Body of pancreas (tissue), 4 donors: ENCODE data around the gene CHMP4B. TPM values are rescaled to one million over a fixed set of nuclear protein-coding genes. Genes with fewer than 3 reads are reported as not detected.

ENCODE experiments used
- ATAC-seq: fragments of 150-250 bp; one replicate; pipeline ENCODE4 v1.9.1; 2016
- DNase-seq, 4 donors: peaks; one replicate each; pipeline ENCODE4 v3.0.0-alpha.2; 2019
- H3K27ac ChIP-seq, 4 donors: fragments of 200-600 bp; sonication (generic); 1 replicate in 3 of 4; 2 replicates in 1 of 4; pipeline versions ENCODE4 v1.5.1 to v1.6.1; 2016 to 2019; ENCODE audit warnings: mild to moderate bottlenecking in 1 of 4, mixed read lengths in 1 of 4, moderate library complexity in 1 of 4
- H3K27me3 ChIP-seq, 2 donors: fragments of 200-600 bp; sonication (generic); one replicate each; pipeline ENCODE4 v1.6.0; 2016; ENCODE audit warnings: mild to moderate bottlenecking in 1 of 2
- H3K36me3 ChIP-seq, 2 donors: fragments of 200-600 bp; sonication (generic); replicated peaks in 1 of 2; 2 replicates each; pipeline ENCODE4 v1.5.1; 2016; ENCODE audit warnings: low read depth in 2 of 2; ENCODE audit not compliant: insufficient read depth in 1 of 2
- H3K4me1 ChIP-seq: fragments of 200-600 bp; sonication (generic); one replicate; pipeline ENCODE4 v1.6.0; 2016
- H3K4me3 ChIP-seq, 2 donors: fragments of 200-600 bp; sonication (generic); 1 replicate in 1 of 2; 2 replicates in 1 of 2; pipeline ENCODE4 v1.5.1; 2016 to 2019
- H3K9me3 ChIP-seq, 3 donors: fragments of 200-600 bp; sonication (generic); 1 replicate in 2 of 3; 2 replicates in 1 of 3; pipeline ENCODE4 v1.5.1; 2016
- CTCF ChIP-seq, 7 experiments: fragments of 450-650 bp in 4 of 7; fragments of 200-600 bp in 3 of 7; sonication (generic) in 3 of 7; IDR thresholded peaks; one replicate each; pipeline ENCODE4 v1.5.1; 2016 to 2019; ENCODE audit warnings: antibody characterized with exemption in 7 of 7
- POLR2A ChIP-seq, 3 donors: fragments of 450-650 bp; IDR thresholded peaks; one replicate each; pipeline ENCODE4 v1.6.1; 2016; ENCODE audit warnings: antibody characterized with exemption in 3 of 3, mild to moderate bottlenecking in 2 of 3
- WGBS, 2 donors: methylation state at CpG; one replicate each; pipeline ENCODE4 v1.1.5; 2017; 5-methylcytosine and 5-hydroxymethylcytosine counted together
- intact Hi-C: fragments of 100-400 bp; cut with DNase I; formaldehyde crosslinking; loops from one replicate; pipeline ENCODE4 v1.15.1; 2023
- total RNA-seq, 2 donors: library from RNA; depleted of rRNA; stranded (reverse); fragments of >200 nt; gene quantifications; one replicate each; pipeline ENCODE4 v1.1.0, GENCODE V29; 2016

CHMP4B gene
- total RNA-seq, 2 donors from 2014 or later = 24.1 to 43.3 TPM

- no peaks in the 10 kb centered on the region for H3K27me3 ChIP-seq
- intact Hi-C loops = no loop called here
- no peak for TF ChIP-seq POLR2A (IDR thresholded peaks at IDR 0.05)
- no peak for TF ChIP-seq CTCF (IDR thresholded peaks at IDR 0.05)
These were observed 27.9 kb upstream of the CHMP4B start for GRCh38 chr20:33783256-33783655.

GRCh38 chr20:33783818-33784217 lies 27.3 kb upstream of the CHMP4B start:
- Histone ChIP-seq H3K27me3 (no peaks in the 10 kb centered on the region), H3K27ac (no peak overlapping the region), H3K4me1 (peaks cover 8% of the 10 kb centered on the region), H3K9me3 (no peaks in the 10 kb centered on the region), H3K36me3 (no peaks in the 10 kb centered on the region), H3K4me3 (no peak overlapping the region)
- intact Hi-C loops = no loop called here
- ATAC-seq (no peak), DNase-seq (no peak)
- TF ChIP-seq POLR2A (IDR thresholded peaks at IDR 0.05) = no peak
- no peak for TF ChIP-seq CTCF (IDR thresholded peaks at IDR 0.05)
- WGBS, 2 donors = 85 to 87% methylated on average over 5 of the region's 5 CpGs

More at GRCh38 chr20:33783256-33783655, 27.9 kb upstream of the CHMP4B start:
- no peaks in the 10 kb centered on the region for H3K36me3 ChIP-seq
- H3K27ac ChIP-seq = no peak overlapping the region
- 83 to 92% methylated on average over 4 to 5 of the region's 5 CpGs for WGBS, 2 donors
- ATAC-seq (no peak), DNase-seq (no peak)
- H3K4me1 ChIP-seq = peaks cover 14% of the 10 kb centered on the region
- H3K4me3 ChIP-seq = no peak overlapping the region
- no peaks in the 10 kb centered on the region for H3K9me3 ChIP-seq

GRCh38 chr20:33784225-33784624 lies 26.9 kb upstream of the CHMP4B start:
- Histone ChIP-seq H3K36me3 (no peaks in the 10 kb centered on the region), H3K4me1 (peaks cover 6% of the 10 kb centered on the region), H3K9me3 (no peaks in the 10 kb centered on the region), H3K4me3 (no peak overlapping the region), H3K27ac (no peak overlapping the region), H3K27me3 (no peaks in the 10 kb centered on the region)
- DNase-seq (no peak), ATAC-seq (no peak)
- WGBS, 2 donors = 100% methylated on average over 2 of the region's 2 CpGs; no CpG with 5 or more reads in 1 of the 2 donors
- intact Hi-C loops = no loop called here
- TF ChIP-seq POLR2A (IDR thresholded peaks at IDR 0.05) = no peak
- TF ChIP-seq CTCF (IDR thresholded peaks at IDR 0.05) = no peak

GRCh38 chr20:33785503-33785902 lies 25.6 kb upstream of the CHMP4B start:
- H3K9me3 ChIP-seq = no peaks in the 10 kb centered on the region
- no peak overlapping the region for H3K27ac ChIP-seq
- H3K4me1 ChIP-seq = peaks cover 15% of the 10 kb centered on the region
- H3K36me3 ChIP-seq = no peaks in the 10 kb centered on the region
- WGBS, 2 donors = 87 to 93% methylated on average over 5 of the region's 5 CpGs
- TF ChIP-seq CTCF (IDR thresholded peaks at IDR 0.05) (no peak), POLR2A (IDR thresholded peaks at IDR 0.05) (no peak)
- DNase-seq (no peak), ATAC-seq (no peak)
- H3K4me3 ChIP-seq = no peak overlapping the region
- intact Hi-C loops = no loop called here
- no peaks in the 10 kb centered on the region for H3K27me3 ChIP-seq

GRCh38 chr20:33787253-33787891 lies 23.8 kb upstream of the CHMP4B start:
- ATAC-seq (no peak), DNase-seq (no peak)
- 69 to 74% methylated on average over 8 to 9 of the region's 9 CpGs for WGBS, 2 donors
- H3K4me3 ChIP-seq = no peak overlapping the region
- H3K9me3 ChIP-seq = no peaks in the 10 kb centered on the region
- H3K4me1 ChIP-seq = peaks cover 22% of the 10 kb centered on the region
- H3K27ac ChIP-seq = no peak overlapping the region
- intact Hi-C loops = no loop called here
- TF ChIP-seq POLR2A (IDR thresholded peaks at IDR 0.05) (no peak), CTCF (IDR thresholded peaks at IDR 0.05) (no peak)
- no peaks in the 10 kb centered on the region for H3K27me3 ChIP-seq
- no peaks in the 10 kb centered on the region for H3K36me3 ChIP-seq
